SJCRH30 (cell line): ENCODE results near the gene C14orf119. TPM values are rescaled to one million over a fixed set of nuclear protein-coding genes. Genes with fewer than 3 reads are reported as not detected.

Experiments used
- DNase-seq, 2 experiments: peaks; one replicate each; pipeline ENCODE4 v3.0.0-alpha.2; 2015 to 2020
- H3K27ac ChIP-seq: fragments of 250-450 bp; sonication (Bioruptor Pico); 2 replicates; pipeline ENCODE4 v1.5.1; 2020; ENCODE audit warnings: mild to moderate bottlenecking, moderate library complexity
- H3K27me3 ChIP-seq: fragments of 250-450 bp; sonication (Bioruptor Pico); 2 replicates; pipeline ENCODE4 v1.5.1; 2020; ENCODE audit warnings: mild to moderate bottlenecking, moderate library complexity
- H3K36me3 ChIP-seq: fragments of 250-450 bp; sonication (Bioruptor Pico); 2 replicates; pipeline ENCODE4 v1.5.1; 2020; ENCODE audit warnings: mild to moderate bottlenecking, moderate library complexity
- H3K4me1 ChIP-seq: fragments of 250-450 bp; sonication (Bioruptor Pico); 2 replicates; pipeline ENCODE4 v1.5.1; 2020; ENCODE audit warnings: mild to moderate bottlenecking, moderate library complexity
- H3K4me3 ChIP-seq: fragments of 250-450 bp; sonication (Bioruptor Pico); 2 replicates; pipeline ENCODE4 v1.5.1; 2020; ENCODE audit warnings: mild to moderate bottlenecking, moderate library complexity
- H3K9me3 ChIP-seq: fragments of 250-450 bp; sonication (Bioruptor Pico); replicated peaks from 2 replicates; pipeline ENCODE4 v1.5.1; 2020; ENCODE audit warnings: mild to moderate bottlenecking, moderate library complexity
- total RNA-seq: library from RNA; depleted of rRNA; stranded (reverse); fragments of >200 nt; shearing (Covaris generic); gene quantifications from 2 replicates; pipeline ENCODE4 v1.2.3, GENCODE V29; 2014

Gene C14orf119
- total RNA-seq, 1 experiment from 2014 or later = 43.6 TPM

DNA sequence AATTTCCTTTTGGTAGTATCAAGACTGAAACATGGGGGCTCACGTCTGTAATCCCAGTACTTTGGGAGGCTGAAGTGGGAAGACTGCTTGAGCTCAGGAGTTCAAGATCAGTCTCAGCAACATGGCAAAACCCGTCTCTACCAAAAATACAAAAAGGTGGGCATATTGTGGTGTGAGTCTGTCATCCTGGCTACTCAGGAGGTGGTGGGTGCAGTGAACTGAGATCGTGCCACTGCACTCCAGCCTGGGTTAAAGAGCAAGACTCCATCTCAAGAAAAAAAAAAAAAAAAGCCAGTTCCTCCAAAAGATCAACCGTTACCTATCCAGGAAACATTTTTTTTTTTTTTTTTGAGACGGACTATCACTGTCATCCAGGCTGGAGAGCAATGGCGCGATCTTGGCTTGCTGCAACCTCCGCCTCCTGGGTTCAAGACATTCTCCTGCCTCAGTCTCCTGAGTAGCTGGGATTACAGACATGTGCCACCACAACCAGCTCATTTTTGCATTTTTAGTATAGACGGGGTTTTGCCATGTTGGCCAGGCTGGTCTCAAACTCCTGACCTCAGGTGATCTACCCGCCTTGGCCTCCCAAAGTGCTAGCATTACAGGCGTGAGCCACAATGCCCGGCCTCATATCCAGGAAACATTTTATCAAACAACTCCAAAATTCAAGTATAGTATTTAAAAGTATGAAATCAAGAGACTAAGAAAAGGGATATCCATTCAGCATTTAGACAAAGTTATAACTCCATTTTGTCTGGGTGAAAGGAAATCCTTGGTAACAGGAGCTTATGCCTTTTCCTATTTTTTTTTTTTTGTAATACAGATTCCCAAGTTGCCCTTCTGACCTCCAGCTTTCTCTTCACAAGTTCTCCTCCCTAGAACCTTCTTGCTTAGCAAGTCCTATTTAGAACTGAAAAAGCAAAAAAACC, 3.7 kb upstream of the C14orf119 start:
- peaks cover 52% of the 10 kb centered on the region for H3K36me3 ChIP-seq
- no peaks in the 10 kb centered on the region for H3K27me3 ChIP-seq
- H3K4me1 ChIP-seq = peaks cover 2% of the 10 kb centered on the region; the same call in 1 of the 2 replicates
- H3K9me3 ChIP-seq = no peaks in the 10 kb centered on the region
- no peak overlapping the region for H3K27ac ChIP-seq
- DNase-seq = no peak
- no peak overlapping the region for H3K4me3 ChIP-seq

DNA sequence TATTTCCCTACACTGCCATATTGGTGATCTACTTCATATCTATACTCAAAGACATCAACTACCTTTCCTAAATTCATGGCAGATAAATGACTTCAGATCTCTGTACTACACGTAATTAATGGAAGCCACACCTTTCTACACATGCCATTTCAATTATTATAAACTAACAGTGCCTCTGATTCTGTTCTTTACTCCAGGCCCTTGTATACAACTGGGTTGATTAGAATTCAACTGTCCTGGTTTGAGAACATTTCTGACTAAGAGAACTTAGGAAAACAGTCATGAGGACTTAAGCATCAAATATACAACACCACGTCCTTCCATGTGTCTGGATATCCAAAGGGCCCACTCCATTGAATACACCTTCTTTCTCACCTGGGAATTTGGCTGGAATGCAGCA, 2.2 kb upstream of the C14orf119 start:
- no peak overlapping the region for H3K4me3 ChIP-seq
- no peak overlapping the region for H3K27ac ChIP-seq
- H3K36me3 ChIP-seq = peaks cover 43% of the 10 kb centered on the region
- DNase-seq = no peak
- H3K4me1 ChIP-seq = peaks cover 2% of the 10 kb centered on the region; the same call in 1 of the 2 replicates
- no peaks in the 10 kb centered on the region for H3K9me3 ChIP-seq
- H3K27me3 ChIP-seq = no peaks in the 10 kb centered on the region

DNA sequence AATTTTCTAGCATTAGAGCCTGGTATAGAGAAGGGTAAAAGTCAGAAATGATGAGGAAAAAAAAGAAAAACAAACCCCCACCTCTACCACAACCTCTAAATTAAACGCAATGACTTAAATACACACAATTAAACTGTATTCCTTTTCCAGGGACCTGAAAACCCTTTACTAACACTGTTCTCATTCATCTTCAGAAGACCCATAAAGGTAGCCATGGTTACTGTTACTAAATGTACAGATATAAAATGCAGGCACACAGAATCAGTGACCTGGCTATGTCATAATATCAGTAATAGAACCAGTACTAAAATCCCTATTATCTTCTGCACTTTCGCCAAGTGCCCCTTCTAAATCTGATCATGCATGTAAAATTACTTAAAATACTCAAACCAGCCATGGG, 1.8 kb upstream of the C14orf119 start:
- H3K27me3 ChIP-seq = no peaks in the 10 kb centered on the region
- no peaks in the 10 kb centered on the region for H3K9me3 ChIP-seq
- no peak overlapping the region; the same call in 1 of the 2 replicates for H3K4me3 ChIP-seq
- peaks cover 2% of the 10 kb centered on the region; the same call in 1 of the 2 replicates for H3K4me1 ChIP-seq
- H3K27ac ChIP-seq = no peak overlapping the region
- DNase-seq = no peak
- peaks cover 43% of the 10 kb centered on the region for H3K36me3 ChIP-seq

DNA sequence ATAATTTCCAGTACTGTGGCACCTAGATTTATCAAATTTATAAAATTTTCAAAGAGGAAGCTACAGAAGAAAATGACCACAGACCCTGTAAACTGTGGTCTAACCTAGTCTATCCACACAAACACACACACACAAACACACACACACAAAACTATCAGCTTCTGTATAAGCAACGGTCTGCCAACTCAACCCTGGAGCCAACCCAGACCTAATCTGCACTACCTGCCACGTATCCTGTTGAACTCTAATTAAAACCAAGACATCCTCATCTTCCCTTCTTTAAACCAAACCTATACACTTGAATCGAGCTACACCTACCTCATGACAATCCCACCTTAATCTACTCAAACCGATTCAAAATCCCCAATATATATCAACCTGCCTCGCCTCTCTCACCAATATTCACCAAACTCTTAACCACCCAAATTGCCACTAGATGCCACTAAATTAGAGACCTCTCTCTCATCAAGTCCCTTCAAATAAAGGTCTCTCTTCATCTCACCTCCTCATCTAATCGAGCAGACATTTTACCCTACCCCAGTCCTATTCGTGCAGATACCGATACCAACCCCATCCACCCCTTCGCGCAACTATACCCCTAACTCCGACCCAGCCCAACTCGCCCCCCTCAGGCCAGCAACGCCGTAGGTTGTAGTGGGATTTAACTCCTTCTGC, 1.2 kb upstream of the C14orf119 start:
- Histone ChIP-seq H3K9me3 (no peaks in the 10 kb centered on the region), H3K27me3 (no peaks in the 10 kb centered on the region), H3K36me3 (peaks cover 42% of the 10 kb centered on the region), H3K4me3 (peak overlapping the region; percentile 94), H3K4me1 (peaks cover 2% of the 10 kb centered on the region; the same call in 1 of the 2 replicates), H3K27ac (peak overlapping the region; percentile 92)
- DNase-seq = no peak

DNA sequence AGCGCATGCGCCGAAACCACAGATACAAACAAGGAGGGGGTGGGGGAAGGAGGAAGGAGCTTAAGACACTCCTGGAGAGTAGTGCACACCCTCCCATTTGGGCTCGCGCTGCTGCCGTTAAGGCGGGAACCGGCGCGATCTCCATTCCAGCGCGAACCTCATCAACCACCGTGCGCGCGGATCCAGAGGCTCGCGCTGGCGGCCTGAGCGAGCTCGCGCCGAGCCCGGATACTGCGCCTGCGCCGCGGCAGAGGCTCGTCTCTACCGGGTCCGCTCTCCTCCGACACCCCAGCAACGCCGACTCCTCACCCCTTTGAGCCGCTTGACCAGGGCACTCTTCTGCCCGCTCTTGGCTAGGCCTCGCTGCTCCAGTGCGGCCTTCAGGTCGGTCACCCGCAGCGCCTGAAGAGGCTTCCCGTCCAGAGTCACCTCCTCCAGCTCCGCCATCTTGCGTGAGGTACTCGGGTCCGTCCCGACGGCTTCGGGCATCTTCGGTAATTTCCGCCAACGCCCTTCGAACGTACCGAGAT, 574 bp upstream of the C14orf119 start, which contains the start of gene ACIN1:
Gene ACIN1 (minus strand): TSS at position 471 of the 530 bp plus-strand sequence. CDS start 24 bp downstream, at position 447.
- peak; percentile 85 to 91 for DNase-seq
- H3K4me3 ChIP-seq = peak within 1 kb of the TSS; percentile 94
- peaks cover 37% of the 10 kb centered on the region for H3K36me3 ChIP-seq
- H3K9me3 ChIP-seq = no peaks in the 10 kb centered on the region
- peaks cover 2% of the 10 kb centered on the region; the same call in 1 of the 2 replicates for H3K4me1 ChIP-seq
- no peaks in the 10 kb centered on the region for H3K27me3 ChIP-seq
- H3K27ac ChIP-seq = peak within 1 kb of the TSS; percentile 92

DNA sequence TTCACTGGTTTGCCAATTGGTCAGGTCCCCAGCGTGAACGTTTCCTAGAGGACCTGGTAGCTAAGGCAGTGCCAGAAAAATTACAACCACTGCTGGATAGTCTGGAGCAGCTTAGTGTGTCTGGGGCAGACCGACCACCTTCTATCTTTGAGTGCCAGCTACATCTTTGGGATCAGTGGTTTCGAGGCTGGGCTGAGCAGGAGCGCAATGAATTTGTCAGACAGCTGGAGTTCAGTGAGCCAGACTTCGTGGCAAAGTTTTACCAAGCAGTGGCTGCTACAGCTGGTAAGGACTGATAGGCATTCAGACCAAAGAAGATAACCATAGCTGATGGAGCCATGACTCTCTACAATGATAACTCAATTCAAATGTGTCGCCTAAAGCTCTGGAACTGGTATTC, 2.5 kb downstream of the C14orf119 start:
- Histone ChIP-seq H3K4me3 (no peak overlapping the region), H3K36me3 (peaks cover 18% of the 10 kb centered on the region), H3K4me1 (peaks cover 2% of the 10 kb centered on the region), H3K27ac (no peak overlapping the region), H3K27me3 (no peaks in the 10 kb centered on the region), H3K9me3 (no peaks in the 10 kb centered on the region)
- no peak for DNase-seq

DNA sequence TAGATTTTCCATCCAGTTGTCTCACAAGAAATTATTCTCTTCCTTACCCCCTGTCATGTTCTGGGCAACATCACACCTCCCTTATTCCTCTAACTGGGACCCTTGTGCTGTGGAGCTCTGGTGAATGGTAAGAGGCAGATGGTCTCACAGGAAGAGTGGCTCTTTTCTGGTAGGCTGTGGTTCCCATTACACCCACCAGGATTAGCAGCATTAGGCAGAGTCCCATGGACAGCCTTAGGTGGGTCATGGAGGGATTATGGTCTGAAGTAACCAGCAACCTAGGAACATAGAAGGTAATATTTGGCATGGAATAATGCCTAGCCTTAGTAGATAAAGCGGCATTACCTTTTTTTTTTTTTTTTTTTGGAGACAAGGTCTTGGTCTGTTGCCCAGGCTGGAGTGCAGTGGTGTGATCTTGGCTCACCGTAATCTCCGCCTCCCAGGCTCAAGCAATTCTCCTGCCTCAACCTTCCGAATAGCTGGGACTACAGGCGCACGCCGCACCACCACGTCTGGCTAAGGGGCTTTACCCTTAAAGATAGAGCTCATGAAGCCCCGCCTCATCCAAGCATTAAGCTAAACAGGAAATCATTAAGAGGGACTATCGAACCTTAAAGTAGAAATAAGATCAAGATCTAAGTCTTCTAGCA, 4.0 kb downstream of the C14orf119 start:
- Histone ChIP-seq H3K4me3 (no peak overlapping the region), H3K4me1 (no peaks in the 10 kb centered on the region; the same call in 1 of the 2 replicates), H3K27me3 (peaks cover 3% of the 10 kb centered on the region; the same call in 1 of the 2 replicates), H3K36me3 (peaks cover 15% of the 10 kb centered on the region; the same call in 1 of the 2 replicates), H3K27ac (no peak overlapping the region), H3K9me3 (no peaks in the 10 kb centered on the region)
- no peak for DNase-seq

DNA sequence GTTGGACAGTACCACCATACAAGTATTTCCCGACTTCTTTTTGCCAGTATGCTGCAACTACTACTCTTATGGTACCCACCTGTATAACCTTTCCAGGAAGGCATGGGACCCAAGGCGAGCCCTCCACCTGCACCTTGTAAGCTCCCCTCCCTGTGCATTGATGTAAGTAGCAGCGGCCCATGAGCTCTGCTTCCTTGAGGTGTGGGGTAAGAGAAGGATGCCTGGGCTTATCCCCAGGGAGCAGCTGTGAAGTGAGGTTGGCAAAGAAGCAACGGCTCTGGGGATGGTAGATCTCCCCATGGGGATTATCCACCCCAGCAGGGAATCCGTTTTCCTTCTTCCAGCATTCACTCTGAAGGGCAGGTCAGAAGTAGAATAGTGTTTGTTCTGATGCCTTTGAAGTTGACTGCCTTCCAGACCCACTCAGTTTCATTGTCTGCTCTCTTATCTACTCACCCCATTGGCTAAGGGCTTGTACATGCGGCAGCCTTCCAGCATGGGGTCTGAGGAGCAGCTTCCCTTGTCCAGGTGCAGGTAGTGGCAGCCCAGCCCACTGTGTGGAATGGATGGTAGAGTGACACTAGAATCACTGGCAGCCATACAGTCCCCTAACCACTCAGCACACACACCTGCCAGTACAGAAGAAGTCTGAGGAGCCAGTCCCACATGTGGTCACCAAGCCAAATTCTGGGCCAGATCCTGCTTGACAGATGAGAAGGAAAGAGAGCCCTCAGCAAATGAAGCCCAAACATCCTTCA, 6.1 kb downstream of the C14orf119 start:
- Histone ChIP-seq H3K36me3 (peaks cover 15% of the 10 kb centered on the region; the same call in 1 of the 2 replicates), H3K9me3 (no peaks in the 10 kb centered on the region), H3K4me1 (peaks cover 2% of the 10 kb centered on the region), H3K27me3 (peaks cover 9% of the 10 kb centered on the region; the same call in 1 of the 2 replicates), H3K4me3 (no peak overlapping the region), H3K27ac (no peak overlapping the region)
- DNase-seq = no peak

DNA sequence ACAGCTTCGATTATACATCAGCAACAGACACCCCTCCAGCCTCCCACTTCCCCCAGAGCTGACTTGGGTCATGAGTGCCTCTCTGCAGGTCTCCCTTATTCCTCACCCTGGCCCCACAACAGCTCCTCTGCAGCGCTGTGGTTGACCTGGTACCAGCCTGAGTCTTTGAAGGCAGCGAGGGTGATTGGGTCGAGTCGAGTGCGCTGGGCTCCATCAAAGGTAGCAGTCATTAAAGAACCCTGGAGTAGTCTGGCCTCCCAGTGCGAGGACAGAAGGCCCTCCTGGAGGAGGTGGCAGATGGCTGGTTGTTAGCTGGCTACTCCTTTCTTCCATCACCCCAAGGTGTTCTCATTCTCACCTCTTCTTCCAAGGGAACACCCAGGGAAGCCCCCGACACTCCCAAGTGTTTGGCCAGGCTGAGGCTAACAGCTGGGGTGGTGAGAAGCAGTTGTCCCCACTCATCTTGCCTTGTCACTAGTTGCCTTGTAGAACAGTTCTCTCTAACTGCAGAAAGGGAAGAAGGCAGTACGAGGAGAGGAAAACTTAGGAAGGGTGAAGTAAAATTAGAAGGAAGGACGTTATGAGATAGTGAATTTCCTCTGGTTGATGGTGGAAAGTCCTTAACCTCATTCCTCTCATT, 6.8 kb downstream of the C14orf119 start:
- Histone ChIP-seq H3K4me1 (peaks cover 8% of the 10 kb centered on the region), H3K4me3 (no peak overlapping the region), H3K36me3 (peaks cover 15% of the 10 kb centered on the region; the same call in 1 of the 2 replicates), H3K9me3 (no peaks in the 10 kb centered on the region), H3K27ac (no peak overlapping the region), H3K27me3 (peaks cover 9% of the 10 kb centered on the region; the same call in 1 of the 2 replicates)
- peak in 1 of 2 experiments; percentile 53 for DNase-seq

DNA sequence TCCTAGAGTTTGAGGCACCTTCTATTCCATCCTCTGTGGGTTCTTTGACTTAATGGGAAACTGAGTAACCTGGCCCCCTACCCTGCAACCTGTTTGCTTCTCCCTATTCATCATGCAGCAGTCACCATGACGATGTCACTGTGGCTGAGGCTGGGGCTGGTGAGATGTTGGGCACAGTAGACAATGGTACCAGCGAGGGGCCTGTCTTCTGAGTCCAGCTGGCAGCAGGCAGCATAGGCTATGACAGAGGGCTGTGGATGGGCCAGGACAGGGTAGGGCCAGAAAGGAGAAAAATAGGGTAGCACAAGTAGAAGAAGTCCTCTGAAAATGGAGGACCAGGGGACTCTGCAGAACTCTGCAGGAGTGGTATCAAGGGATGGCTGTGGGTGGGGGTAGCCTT, 7.5 kb downstream of the C14orf119 start:
- Histone ChIP-seq H3K4me3 (no peak overlapping the region), H3K36me3 (peaks cover 12% of the 10 kb centered on the region; the same call in 1 of the 2 replicates)

DNA sequence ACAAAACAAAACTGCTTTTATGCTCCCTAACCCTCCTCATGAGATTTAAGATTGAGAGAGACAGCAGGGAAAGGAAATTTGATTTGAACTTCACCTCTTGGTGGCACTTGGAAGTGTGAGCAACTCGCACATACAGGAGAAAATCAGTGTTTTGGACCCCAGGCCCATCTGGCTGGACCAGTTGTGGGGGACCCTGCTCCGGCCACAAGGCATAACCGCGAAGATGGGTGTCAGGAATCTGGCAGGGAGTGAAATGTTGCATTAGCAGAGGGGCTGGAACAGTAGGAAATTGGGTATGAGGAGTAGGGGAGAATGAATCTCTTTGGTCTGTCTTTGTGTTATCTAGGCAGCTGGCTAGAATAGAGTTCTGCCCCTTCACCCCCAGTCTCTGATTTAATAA, 8.3 kb downstream of the C14orf119 start:
- DNase-seq = no peak
- Histone ChIP-seq H3K9me3 (no peaks in the 10 kb centered on the region), H3K4me3 (no peak overlapping the region), H3K36me3 (peaks cover 6% of the 10 kb centered on the region; the same call in 1 of the 2 replicates), H3K27ac (no peak overlapping the region), H3K27me3 (peaks cover 9% of the 10 kb centered on the region; the same call in 1 of the 2 replicates), H3K4me1 (peaks cover 8% of the 10 kb centered on the region)

More for the DNA sequence above, 7.5 kb downstream of the C14orf119 start:
- Histone ChIP-seq H3K9me3 (no peaks in the 10 kb centered on the region), H3K27me3 (peaks cover 9% of the 10 kb centered on the region; the same call in 1 of the 2 replicates), H3K27ac (no peak overlapping the region), H3K4me1 (peaks cover 8% of the 10 kb centered on the region)
- no peak for DNase-seq

DNA sequence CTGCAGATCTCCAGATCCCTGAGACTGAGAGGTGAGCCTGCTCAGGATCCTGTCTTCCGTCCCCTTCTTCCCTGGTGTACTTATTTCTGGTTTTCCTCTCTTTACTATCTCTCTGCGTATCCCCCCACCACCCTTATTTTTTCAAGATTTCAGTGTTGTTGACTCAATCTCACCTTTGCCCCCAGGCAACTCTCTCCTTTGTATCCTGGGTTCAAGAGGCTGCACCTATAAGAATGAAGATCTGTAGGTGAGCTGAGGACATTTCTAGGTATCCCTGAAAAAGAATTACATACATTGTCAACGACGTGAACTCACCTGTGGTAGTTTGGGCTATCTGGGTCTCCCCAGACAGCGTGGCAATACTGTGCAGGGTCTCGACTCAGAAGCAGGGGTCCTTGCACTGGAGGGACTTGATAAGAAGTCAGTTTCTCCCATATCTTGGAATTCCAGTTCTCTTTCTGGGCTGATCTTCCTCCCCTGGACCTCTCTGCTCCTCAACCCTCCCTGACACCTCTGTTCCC, 8.8 kb downstream of the C14orf119 start:
- Histone ChIP-seq H3K9me3 (no peaks in the 10 kb centered on the region), H3K36me3 (peaks cover under 1% of the 10 kb centered on the region; the same call in 1 of the 2 replicates), H3K27ac (no peak overlapping the region), H3K27me3 (peaks cover 9% of the 10 kb centered on the region; the same call in 1 of the 2 replicates), H3K4me3 (no peak overlapping the region), H3K4me1 (peaks cover 8% of the 10 kb centered on the region)
- no peak for DNase-seq
